H9 (cell line): ENCODE measurements around the gene CALM1. TPM values are rescaled to one million over a fixed set of nuclear protein-coding genes. Genes with fewer than 3 reads are reported as not detected.

ENCODE experiments used
- DNase-seq: peaks from one replicate; pipeline ENCODE4 v3.0.0-alpha.2; 2017
- H2AFZ ChIP-seq: one replicate; pipeline ENCODE4 v1.6.1; 2013; ENCODE audit warnings: mild to moderate bottlenecking, low read length, control low read depth, moderate library complexity
- H2AK5ac ChIP-seq: 2 replicates; pipeline ENCODE4 v1.6.1; 2013; ENCODE audit warnings: low read length, control low read depth, mixed read lengths; ENCODE audit not compliant: insufficient read length
- H2BK120ac ChIP-seq: one replicate; pipeline ENCODE4 v1.6.1; 2013; ENCODE audit warnings: low read depth, mild to moderate bottlenecking, low read length, control low read depth, inconsistent platforms; ENCODE audit not compliant: poor library complexity, severe bottlenecking
- H2BK12ac ChIP-seq: 2 replicates; pipeline ENCODE4 v1.6.1; 2013; ENCODE audit warnings: low read length, control low read depth, mixed read lengths, low read depth; ENCODE audit not compliant: insufficient read length
- H2BK15ac ChIP-seq: 2 replicates; pipeline ENCODE4 v1.6.1; 2013; ENCODE audit warnings: low read depth, low read length, control low read depth
- H2BK20ac ChIP-seq: one replicate; pipeline ENCODE4 v1.6.1; 2013; ENCODE audit warnings: low read depth, mild to moderate bottlenecking, low read length, control low read depth, inconsistent platforms; ENCODE audit not compliant: poor library complexity, severe bottlenecking
- H2BK5ac ChIP-seq: 2 replicates; pipeline ENCODE4 v1.6.1; 2013; ENCODE audit warnings: low read length, control low read depth, mixed read lengths; ENCODE audit not compliant: insufficient read length
- H3K14ac ChIP-seq: 2 replicates; pipeline ENCODE4 v1.6.1; 2013; ENCODE audit warnings: low read length, control low read depth; ENCODE audit not compliant: insufficient read depth
- H3K18ac ChIP-seq: 2 replicates; pipeline ENCODE4 v1.6.1; 2013; ENCODE audit warnings: low read depth, mild to moderate bottlenecking, mixed read lengths, low read length, control low read depth; ENCODE audit not compliant: insufficient read length
- H3K23ac ChIP-seq: 2 replicates; pipeline ENCODE4 v1.6.1; 2013; ENCODE audit warnings: low read length, control low read depth, mixed read lengths, low read depth; ENCODE audit not compliant: insufficient read length
- H3K23me2 ChIP-seq: 2 replicates; pipeline ENCODE4 v1.6.1; 2013; ENCODE audit warnings: low read depth, mild to moderate bottlenecking, mixed read lengths, low read length, control low read depth; ENCODE audit not compliant: insufficient read length, poor library complexity, severe bottlenecking
- H3K27ac ChIP-seq: 2 replicates; pipeline ENCODE4 v1.5.1; 2013; ENCODE audit warnings: low read length, control low read depth, mixed read lengths, low read depth; ENCODE audit not compliant: insufficient read length
- H3K27me3 ChIP-seq: 2 replicates; pipeline ENCODE4 v1.6.1; 2013; ENCODE audit warnings: low read length, control low read depth, inconsistent platforms; ENCODE audit not compliant: insufficient read depth
- H3K4ac ChIP-seq: 2 replicates; pipeline ENCODE4 v1.6.1; 2013; ENCODE audit warnings: low read depth, mild to moderate bottlenecking, control low read depth, inconsistent platforms, low read length, moderate library complexity
- H3K4me1 ChIP-seq: 2 replicates; pipeline ENCODE4 v1.6.1; 2013; ENCODE audit warnings: low read length, control low read depth, inconsistent platforms; ENCODE audit not compliant: insufficient read depth
- H3K4me2 ChIP-seq: 2 replicates; pipeline ENCODE4 v1.6.1; 2013; ENCODE audit warnings: low read length, control low read depth, mixed read lengths; ENCODE audit not compliant: insufficient read length, insufficient read depth
- H3K56ac ChIP-seq: 2 replicates; pipeline ENCODE4 v1.6.1; 2013; ENCODE audit warnings: low read depth, mild to moderate bottlenecking, mixed read lengths, low read length, control low read depth; ENCODE audit not compliant: insufficient read length
- H3K79me1 ChIP-seq: 2 replicates; pipeline ENCODE4 v1.6.1; 2013; ENCODE audit warnings: low read depth, mild to moderate bottlenecking, moderate library complexity, low read length, control low read depth, inconsistent platforms; ENCODE audit not compliant: insufficient read depth, poor library complexity, severe bottlenecking
- H3K79me2 ChIP-seq: 2 replicates; pipeline ENCODE4 v1.6.1; 2013; ENCODE audit warnings: low read length, control low read depth, inconsistent platforms; ENCODE audit not compliant: insufficient read depth
- H3K9ac ChIP-seq: 2 replicates; pipeline ENCODE4 v1.6.1; 2013; ENCODE audit warnings: low read length, control low read depth, mixed read lengths; ENCODE audit not compliant: insufficient read length; ENCODE audit errors: extremely low read depth
- H3K9me3 ChIP-seq: one replicate; pipeline ENCODE4 v1.6.1; 2013; ENCODE audit warnings: low read depth, low read length, inconsistent platforms; ENCODE audit not compliant: control insufficient read depth
- H3T11ph ChIP-seq: one replicate; pipeline ENCODE4 v1.6.1; 2013; ENCODE audit warnings: mild to moderate bottlenecking, low read length, control low read depth, inconsistent platforms
- H4K20me1 ChIP-seq: one replicate; pipeline ENCODE4 v1.6.1; 2013; ENCODE audit not compliant: control insufficient read depth, insufficient read length, insufficient read depth
- H4K5ac ChIP-seq: 2 replicates; pipeline ENCODE4 v1.6.1; 2013; ENCODE audit warnings: low read depth, mild to moderate bottlenecking, mixed read lengths, low read length, control low read depth; ENCODE audit not compliant: insufficient read length
- H4K8ac ChIP-seq: replicated peaks from 2 replicates; pipeline ENCODE4 v1.6.1; 2013; ENCODE audit warnings: low read length, control low read depth, mixed read lengths, low read depth; ENCODE audit not compliant: insufficient read length
- H4K91ac ChIP-seq: 2 replicates; pipeline ENCODE4 v1.6.1; 2013; ENCODE audit warnings: low read depth, mild to moderate bottlenecking, moderate library complexity, mixed read lengths, low read length, control low read depth; ENCODE audit not compliant: insufficient read length
- H3K27ac Mint-ChIP-seq, 3 experiments: 2 replicates in 2 of 3; 3 replicates in 1 of 3; pipeline ENCODE4 v1.8.0; 2020 to 2021; ENCODE audit warnings: mixed read lengths in 3 of 3, mild to moderate bottlenecking in 1 of 3, moderate library complexity in 1 of 3
- H3K27me3 Mint-ChIP-seq: 2 replicates; pipeline ENCODE4 v1.8.0; 2021; ENCODE audit warnings: low read depth, mild to moderate bottlenecking, moderate library complexity, mixed read lengths
- H3K36me3 Mint-ChIP-seq, 3 experiments: 2 replicates in 2 of 3; 3 replicates in 1 of 3; pipeline ENCODE4 v1.8.0; 2020 to 2021; ENCODE audit warnings: low read depth in 3 of 3, mixed read lengths in 3 of 3; ENCODE audit not compliant: insufficient read depth in 1 of 3
- H3K4me1 Mint-ChIP-seq, 2 experiments: 2 replicates each; pipeline ENCODE4 v1.8.0; 2020; ENCODE audit warnings: mixed read lengths in 2 of 2
- H3K4me3 Mint-ChIP-seq, 2 experiments: 2 replicates in 1 of 2; 3 replicates in 1 of 2; pipeline ENCODE4 v1.8.0; 2020 to 2021; ENCODE audit warnings: mild to moderate bottlenecking in 2 of 2, mixed read lengths in 2 of 2, moderate library complexity in 1 of 2
- H3K9me3 Mint-ChIP-seq, 2 experiments: 2 replicates in 1 of 2; 3 replicates in 1 of 2; pipeline ENCODE4 v1.8.0; 2020; ENCODE audit warnings: mild to moderate bottlenecking in 2 of 2, mixed read lengths in 2 of 2, moderate library complexity in 1 of 2
- WGBS: extraction: QIAGEN DNeasy Blood & Tissue Kit; methylation state at CpG from one replicate; pipeline ENCODE4 v1.1.7; 2013; ENCODE audit warnings: missing lambda C conversion rate, low lambda C conversion rate, mixed read lengths; ENCODE audit not compliant: insufficient read length; ENCODE audit errors: extremely low coverage; 5-methylcytosine and 5-hydroxymethylcytosine counted together
- total RNA-seq: library from RNA; stranded (reverse); gene quantifications from 2 replicates; pipeline ENCODE4 v1.2.1, GENCODE V29; 2021
- TF ChIP-seq, protein P1 (sequence below): fragments of 200-600 bp; sonication (generic); conservative IDR thresholded peaks from 3 replicates; pipeline ENCODE4 v1.8.0; 2021; ENCODE audit warnings: antibody characterized with exemption, mild to moderate bottlenecking

The CALM1 gene
- total RNA-seq, 1 experiment from 2014 or later = 354 TPM

DNA sequence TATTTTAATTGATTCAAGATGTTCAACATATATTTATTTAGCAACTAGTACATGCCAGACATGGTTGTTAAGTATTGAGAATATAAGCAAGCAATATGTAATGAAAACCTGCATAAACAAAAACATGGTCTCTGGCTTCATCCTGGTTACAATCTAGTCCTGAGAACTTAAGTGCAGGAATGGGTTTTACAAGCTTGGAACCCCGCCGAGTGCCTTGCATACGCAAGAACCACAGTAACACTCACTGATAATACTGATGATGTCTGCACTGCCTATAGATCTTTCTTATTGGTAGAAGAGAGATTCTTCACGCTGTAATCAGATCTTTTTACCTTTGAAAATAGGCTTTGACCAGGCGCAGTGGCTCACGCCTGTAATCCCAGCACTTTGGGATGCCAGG, 22.9 kb upstream of the CALM1 start:
- DNase-seq = no peak
- no CpG with 5 or more reads among the region's 6 CpGs for WGBS
- Histone ChIP-seq H4K20me1 (no peaks in the 10 kb centered on the region), H3K14ac (no peak overlapping the region), H3K27me3 (no peaks in the 10 kb centered on the region), H2BK120ac (no peak overlapping the region), H2BK5ac (no peak overlapping the region), H4K8ac (no peak overlapping the region), H3K79me1 (no peaks in the 10 kb centered on the region), H3K9ac (no peak overlapping the region), H2BK20ac (no peak overlapping the region), H3K23me2 (no peaks in the 10 kb centered on the region), H3T11ph (no peak overlapping the region), H3K4me2 (no peak overlapping the region), H2AFZ (no peak overlapping the region), H3K18ac (no peak overlapping the region), H2BK15ac (no peak overlapping the region), H3K4me1 (no peaks in the 10 kb centered on the region), H4K5ac (no peak overlapping the region), H3K23ac (no peak overlapping the region), H2AK5ac (no peak overlapping the region), H3K9me3 (no peaks in the 10 kb centered on the region), H3K27ac (no peak overlapping the region), H3K4ac (no peak overlapping the region), H2BK12ac (no peak overlapping the region), H4K91ac (no peak overlapping the region), H3K79me2 (no peaks in the 10 kb centered on the region), H3K56ac (no peak overlapping the region)
- Mint-ChIP-seq H3K36me3 (no peaks in the 10 kb centered on the region), H3K27me3 (no peaks in the 10 kb centered on the region; the same call in none of the 2 replicates), H3K4me1 (no peaks in the 10 kb centered on the region), H3K9me3 (no peaks in the 10 kb centered on the region), H3K4me3 (no peak overlapping the region), H3K27ac (no peak overlapping the region)
- TF ChIP-seq, protein P1, sequence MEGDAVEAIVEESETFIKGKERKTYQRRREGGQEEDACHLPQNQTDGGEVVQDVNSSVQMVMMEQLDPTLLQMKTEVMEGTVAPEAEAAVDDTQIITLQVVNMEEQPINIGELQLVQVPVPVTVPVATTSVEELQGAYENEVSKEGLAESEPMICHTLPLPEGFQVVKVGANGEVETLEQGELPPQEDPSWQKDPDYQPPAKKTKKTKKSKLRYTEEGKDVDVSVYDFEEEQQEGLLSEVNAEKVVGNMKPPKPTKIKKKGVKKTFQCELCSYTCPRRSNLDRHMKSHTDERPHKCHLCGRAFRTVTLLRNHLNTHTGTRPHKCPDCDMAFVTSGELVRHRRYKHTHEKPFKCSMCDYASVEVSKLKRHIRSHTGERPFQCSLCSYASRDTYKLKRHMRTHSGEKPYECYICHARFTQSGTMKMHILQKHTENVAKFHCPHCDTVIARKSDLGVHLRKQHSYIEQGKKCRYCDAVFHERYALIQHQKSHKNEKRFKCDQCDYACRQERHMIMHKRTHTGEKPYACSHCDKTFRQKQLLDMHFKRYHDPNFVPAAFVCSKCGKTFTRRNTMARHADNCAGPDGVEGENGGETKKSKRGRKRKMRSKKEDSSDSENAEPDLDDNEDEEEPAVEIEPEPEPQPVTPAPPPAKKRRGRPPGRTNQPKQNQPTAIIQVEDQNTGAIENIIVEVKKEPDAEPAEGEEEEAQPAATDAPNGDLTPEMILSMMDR = no peak
